GM21447 (cell line): ENCODE measurements around the gene IGFL4.

ENCODE experiments used
- ATAC-seq: cut with Tn5 transposase; IDR thresholded peaks from one replicate; pipeline ENCODE4 v1.9.1; 2021; ENCODE audit not compliant: unreplicated experiment

The IGFL4 gene

DNA sequence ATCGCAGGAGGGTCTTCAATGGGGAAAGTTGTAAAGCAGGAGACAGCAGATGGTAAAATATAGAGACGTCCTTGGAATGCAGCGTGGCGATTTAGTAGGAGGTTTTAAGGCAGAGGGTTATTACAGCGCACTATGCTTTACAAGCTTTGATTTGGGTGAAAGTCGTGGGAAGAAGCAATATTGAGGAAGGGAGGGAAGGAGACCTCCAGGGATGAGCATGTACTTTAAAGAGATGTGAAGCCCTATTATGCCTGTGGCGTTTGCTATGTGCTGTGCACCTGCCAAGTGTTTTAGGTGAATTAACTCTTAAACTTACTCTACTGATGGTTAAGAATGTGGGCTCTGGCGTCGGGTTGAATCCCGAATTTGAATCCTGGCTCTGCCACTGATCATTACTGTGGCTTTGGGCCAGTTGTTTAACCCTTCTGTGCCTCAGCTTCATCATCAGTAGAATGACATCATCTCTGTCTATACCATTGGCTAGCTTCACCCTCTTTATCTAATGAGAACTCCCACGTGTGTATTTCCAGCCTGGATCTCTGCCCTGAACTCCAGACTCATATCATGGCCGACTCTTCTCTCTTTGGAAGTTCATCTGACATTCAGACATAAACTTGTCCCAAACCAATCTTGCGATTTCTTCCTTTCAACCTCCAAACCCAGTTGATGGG is 45.0 kb downstream of the IGFL4 start:
- ATAC-seq = no peak

DNA sequence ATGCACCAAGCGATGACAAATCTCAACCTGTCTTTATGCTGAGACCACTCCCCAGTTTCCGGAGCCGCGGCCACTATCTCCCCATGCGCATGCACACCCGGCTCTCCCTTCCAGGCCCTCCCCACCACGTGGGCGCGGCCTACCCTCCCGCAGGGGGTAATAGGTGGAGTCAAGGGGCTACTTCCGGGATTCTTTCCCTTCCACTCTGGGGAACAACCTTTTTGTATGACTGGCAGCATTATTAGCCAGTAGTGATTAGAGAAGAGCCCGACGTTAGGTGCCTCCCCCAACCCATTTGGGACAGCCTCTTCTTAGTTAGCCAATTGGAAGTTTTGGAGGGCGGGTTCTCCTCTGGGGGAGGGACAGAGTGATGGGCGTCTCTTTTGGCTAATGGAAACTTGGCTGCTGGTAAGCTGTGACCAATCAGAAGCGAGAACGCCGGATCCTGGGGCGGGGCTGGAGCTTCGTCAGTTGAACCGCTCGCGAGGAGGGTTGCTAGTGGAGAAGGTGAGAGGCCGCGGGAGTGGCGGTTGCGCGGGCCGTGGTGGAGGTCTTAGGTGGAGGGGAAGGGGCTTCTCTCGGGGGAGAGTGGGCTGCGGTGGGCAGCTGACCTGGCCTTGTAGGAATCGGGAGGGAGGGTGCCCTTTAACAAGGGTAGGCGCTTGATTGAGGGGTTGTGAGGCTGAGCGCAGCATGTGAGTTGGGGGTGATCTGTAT is 45.6 kb downstream of the IGFL4 start, which contains the start of gene CCDC61:
TSS of gene CCDC61 (plus strand) at position 470 of the 717 bp plus-strand sequence. CDS start 7,552 bp downstream, outside the sequence.
- peak; percentile 96 for ATAC-seq

DNA sequence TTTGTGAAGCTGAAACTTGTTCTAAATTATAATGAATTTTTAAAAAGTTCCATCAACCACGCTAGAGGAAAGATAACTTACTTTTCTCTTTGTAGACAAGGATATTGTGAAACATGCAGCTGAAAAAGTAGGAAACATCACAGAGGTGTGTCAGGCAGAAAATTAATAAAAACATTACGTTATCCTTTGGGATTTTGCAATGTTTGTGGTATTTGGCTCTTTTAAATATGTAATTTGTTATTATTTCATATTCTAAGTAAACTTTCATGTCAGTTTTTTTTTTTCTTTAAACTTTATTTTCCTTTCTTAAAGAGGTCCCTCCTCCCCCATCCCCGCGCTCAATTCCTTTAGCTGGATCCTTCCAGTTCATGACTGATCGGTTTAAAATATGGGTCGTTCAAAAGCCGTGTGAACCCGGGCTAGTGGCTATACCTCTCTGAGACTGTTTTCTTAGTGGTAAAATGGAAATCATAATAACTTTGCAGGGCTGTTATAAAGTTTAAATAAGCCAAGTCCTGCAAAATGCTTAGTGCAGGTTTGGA is 46.3 kb downstream of the IGFL4 start:
- no peak for ATAC-seq

DNA sequence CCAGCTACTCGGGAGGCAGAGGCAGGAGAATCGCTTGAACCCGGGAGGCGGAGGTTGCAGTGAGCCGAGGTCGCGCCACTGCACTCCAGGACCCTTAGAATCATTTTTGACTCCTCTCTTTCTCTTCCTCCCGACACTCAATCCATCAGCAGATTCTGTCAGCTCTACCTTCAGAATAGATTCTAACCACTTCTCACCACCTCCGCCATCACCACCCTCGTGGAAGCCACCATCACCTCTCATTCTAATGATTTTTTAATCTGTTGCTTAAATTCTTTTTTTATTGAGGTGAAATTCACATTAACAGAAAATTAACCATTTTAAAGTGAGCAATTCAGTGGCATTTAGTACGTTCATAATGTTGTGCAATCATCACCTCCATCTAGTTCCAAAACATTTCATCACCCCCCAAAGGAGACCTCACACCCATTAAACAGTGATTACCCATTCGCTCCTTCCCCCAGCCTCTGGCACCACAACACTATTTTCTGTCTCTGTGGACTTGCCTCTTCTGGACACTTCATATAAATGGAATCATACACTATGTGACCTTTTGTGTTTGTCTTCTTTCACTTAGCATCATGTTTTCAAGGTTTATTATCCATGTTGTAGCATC is 50.6 kb downstream of the IGFL4 start:
- no peak for ATAC-seq
